Retina (tissue), 1 donor: Measurements from ENCODE around the gene SORL1.
"Not testable (repeated sequence)": the region's sequence is repeated elsewhere in the genome, so short reads cannot be mapped to it uniquely, and the experiment has no call there.

Experiments
- DNase-seq: peaks from one replicate; pipeline ENCODE4 v3.0.0-alpha.2; 2016

SORL1 gene

GRCh38 chr11:121451986-121452608 lies at the start of gene SORL1:
SORL1 (plus strand) TSS chr11:121452314; CDS start chr11:121452332, 18 bp downstream.
- peak; percentile 88 for DNase-seq

DNA sequence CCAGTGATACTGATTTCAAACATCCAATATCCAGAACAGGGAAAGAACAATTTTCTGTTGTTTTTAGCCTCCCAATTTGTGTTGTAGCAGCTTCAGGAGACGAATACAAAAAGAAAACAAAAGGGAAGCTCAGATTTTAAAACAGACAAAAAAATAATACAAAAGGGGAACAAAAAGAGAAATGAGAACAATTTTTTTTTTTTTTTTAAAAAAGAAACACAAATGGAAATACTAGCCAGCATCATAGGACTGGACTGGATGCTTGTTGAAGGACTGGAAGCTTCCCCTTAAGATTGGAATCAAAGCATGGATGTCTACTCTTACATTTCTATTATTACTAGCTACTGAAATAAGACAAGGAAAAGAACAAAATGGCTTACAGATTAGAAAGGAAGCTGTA lies 46.5 kb upstream of the SORL1 start:
- no peak for DNase-seq

DNA sequence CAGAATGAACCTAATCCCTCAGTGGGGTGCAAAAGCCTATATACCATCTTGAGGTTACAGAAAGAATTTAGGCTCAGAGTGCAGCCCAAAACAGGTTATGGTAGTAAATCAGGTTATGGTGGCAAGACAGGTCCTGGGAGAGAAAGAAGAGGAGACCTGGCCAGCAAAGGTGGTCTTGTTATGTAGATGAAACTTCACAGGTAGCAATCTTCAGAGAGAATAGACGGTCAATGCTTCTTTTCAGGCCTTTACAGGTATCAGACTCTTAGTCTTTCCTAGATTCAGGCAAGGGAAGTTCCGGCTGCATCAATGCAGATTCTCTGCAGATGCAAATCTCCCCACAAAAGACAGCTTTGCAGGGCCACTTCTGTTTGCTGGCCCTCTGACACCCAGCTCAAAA lies 45.8 kb upstream of the SORL1 start:
- no peak for DNase-seq

- no peak for DNase-seq
These were observed 43.3 kb upstream of the SORL1 start for GRCh38 chr11:121408830-121409229.

GRCh38 chr11:121410041-121410440 lies 42.1 kb upstream of the SORL1 start:
- DNase-seq: not testable (repeated sequence)

DNA sequence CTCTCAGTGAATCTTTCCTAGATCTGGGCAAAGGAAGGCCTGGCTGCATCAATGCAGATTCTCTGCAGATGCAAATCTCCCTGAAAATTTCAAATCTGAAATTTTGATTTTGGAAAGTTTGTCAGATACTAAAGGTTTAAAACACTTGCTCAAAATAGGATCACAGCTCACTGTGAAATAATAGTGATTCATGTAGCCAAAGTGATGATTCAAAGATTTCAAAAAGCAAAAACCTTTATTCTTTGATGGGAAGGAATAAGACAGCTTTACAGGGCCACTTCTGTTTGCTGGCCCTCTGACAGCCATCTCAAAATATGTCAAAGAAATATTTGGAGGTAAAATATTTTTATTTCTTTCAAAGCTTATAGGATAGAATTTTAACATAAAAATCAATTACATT lies 40.8 kb upstream of the SORL1 start:
- not testable (repeated sequence) for DNase-seq

DNA sequence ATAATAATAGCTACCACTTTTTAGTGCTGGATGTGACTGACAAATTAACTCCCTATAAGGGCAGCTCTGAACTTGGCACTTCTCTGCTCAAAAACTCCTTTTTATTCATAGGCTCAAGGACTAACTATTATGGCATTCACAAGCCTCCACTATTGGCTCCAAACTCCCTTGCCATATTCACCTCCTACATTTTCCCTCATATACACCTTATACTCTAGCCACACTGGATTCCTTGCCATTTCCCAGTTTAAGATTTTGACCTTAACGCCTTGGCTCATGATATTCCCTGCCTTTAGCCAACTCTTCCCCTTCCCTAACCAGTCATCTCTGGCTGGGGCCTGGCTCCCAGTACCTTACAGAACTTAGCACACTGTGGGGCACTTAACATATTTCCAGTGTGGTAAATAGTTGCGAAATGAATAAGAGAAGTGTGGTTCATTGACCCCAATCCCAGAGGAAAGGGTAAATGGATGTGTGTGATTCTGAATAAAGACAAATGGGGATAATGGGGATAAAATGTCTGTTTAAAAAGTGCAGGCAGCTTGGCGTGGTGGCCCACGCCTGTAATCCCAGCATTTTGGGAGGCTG lies 40.0 kb upstream of the SORL1 start:
- DNase-seq: no peak

DNA sequence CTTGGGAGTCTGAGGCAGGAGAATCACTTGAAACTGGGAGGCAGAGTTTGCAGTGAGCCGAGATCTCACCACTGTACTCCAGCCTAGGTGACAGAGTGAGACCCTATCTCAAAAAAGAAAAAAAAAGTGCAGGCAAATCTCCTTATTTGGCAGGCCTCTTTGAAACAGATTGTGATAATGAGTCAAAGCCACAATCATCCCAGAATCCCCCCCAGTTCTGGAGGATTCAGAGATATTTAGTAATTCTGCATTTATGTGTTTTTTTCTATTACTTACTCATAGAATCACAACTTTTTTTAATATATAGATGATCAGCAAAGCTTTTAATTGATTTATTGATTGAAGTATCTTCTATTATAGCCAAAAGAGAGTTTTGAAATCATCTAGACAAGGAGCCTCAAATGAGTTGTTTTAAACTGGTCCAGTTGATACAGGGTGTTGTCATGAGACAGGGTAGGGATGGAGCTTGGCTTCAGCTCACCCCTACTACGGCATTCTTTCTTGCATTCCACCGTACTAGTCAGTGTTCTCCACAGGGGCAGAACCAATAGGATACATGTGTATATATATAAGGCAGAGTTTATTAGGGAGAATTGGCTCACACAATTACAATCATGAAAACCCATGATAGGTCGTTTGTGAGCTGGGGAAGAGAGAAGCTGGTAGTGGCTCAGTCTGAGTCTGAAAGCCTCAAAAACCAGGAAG lies 39.3 kb upstream of the SORL1 start:
- no peak for DNase-seq

DNA sequence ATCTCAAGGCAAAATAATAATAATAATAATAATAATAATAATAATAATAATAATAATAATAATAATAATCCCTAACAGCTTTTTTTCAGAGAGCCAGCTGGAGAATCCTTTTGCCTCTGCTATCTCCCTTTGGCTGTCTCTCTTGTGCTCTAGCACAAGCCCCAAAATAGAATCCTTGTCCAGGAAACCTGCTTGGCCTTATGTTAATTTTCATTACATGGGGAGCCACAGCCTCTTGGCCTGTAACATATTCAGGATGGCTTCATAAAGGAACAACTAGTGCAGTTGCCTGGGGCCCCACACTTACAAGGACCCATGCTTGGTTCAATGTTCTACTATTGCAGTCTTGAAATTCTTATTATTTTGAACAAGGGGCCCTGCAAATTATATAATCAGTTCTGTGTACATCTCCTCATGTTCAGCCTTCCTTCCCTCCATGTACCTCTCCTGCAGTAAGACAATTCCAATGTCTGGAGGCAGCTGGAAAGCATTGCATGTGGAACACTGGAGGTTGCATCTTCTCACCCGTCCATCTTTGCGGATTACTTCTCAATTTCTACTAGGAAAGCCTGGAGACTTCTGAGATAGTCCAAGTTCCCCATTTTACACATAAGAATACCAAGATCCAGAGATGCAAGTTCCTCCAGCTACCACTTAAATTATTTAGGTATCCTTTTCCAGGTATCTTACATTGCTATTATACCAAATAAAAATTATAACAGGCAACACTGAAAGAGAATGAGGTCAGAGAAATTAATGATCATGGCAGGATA lies 37.8 kb upstream of the SORL1 start:
- DNase-seq: no peak

DNA sequence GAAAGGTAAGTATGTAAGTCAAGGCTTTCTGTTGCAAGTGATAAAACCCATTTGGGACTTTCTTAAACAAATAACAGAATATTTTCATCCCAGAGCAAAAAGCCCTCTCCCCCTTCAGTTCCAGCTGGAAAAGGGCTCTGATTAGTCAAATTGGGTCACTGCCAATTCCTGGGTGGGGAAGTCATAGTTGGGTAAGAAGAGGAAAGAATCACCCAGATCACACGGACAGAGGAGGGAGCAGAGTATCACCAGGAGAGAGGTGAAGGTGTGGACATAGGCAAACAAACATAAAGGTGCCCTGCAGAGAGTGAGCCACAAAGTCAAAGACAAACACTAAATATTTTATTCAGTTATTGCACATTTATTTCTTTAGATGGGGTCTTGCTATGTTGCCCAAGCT lies 36.3 kb upstream of the SORL1 start:
- DNase-seq: no peak

- DNase-seq: peak; percentile 26
These were observed 35.0 kb upstream of the SORL1 start for GRCh38 chr11:121417055-121417551.

- DNase-seq: no peak
These were observed 34.5 kb upstream of the SORL1 start for GRCh38 chr11:121417607-121418006.

DNA sequence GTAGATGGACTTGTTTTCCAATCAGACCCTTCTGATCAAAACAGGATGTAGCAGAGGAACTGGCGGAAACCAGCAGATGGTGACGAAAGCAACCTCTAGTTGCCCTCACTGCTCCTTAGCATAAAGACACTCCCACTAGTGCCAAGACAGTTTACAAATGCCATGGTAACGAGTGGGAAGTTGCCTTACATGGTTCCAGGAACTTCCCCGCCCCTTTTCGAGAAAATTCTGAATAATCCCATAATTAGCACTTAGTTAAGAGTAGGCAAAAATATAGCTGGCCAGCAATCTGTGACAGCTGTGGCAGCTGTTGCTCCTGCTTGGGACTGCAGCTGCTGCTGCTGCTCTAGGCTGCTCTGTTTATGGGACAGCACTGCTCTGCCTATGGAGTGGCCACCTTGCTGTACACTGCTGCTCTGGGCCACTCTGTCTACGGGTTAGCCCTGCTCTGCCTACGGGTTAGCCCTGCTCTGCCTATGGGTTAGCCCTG lies 33.4 kb upstream of the SORL1 start:
- DNase-seq: no peak

GRCh38 chr11:121419836-121420235 lies 32.3 kb upstream of the SORL1 start:
- DNase-seq: no peak

GRCh38 chr11:121420398-121420797 lies 31.7 kb upstream of the SORL1 start:
- no peak for DNase-seq

GRCh38 chr11:121421149-121421901 lies 30.8 kb upstream of the SORL1 start:
- no peak for DNase-seq

DNA sequence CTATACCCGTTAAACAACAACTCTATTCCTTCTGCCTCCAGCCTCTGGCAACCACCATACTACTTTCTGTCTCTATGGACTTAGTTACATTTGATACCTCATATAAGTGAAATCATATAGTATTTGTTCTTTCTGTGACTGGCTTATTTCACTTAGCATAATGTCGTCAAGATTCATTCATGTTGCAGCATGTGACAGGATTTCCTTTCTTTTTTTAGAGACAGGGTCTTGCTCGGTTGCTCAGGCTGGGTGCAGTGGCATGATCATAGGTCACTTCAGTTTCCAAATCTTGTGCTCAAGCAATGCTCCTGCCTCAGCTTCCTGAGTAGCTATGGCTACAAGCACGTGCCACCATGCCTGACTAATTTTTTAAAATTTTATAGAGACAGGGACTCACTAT lies 29.4 kb upstream of the SORL1 start:
- no peak for DNase-seq

DNA sequence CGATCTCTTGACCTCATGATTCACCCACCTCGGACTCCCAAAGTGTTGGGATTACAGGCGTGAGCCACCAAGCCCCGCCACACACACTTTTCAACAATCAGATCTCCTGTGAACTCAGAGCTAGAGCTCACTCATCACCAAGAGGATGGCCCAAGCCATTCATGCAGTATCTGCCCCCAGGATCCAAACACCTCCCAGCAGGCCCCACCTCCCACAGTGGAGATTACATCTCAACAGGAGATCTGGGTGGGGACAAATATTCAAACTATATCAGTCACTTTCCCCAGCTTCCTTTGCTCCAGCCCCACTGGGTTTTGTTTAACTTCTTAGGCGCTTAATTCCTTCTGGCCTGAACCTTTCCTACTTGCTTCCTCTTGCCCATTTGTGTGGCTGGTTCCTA lies 26.3 kb upstream of the SORL1 start:
- DNase-seq: no peak

- peak; percentile 60 for DNase-seq
These were observed 25.4 kb upstream of the SORL1 start for GRCh38 chr11:121426476-121427399.

GRCh38 chr11:121427400-121427744 lies 24.7 kb upstream of the SORL1 start:
- no peak for DNase-seq

DNA sequence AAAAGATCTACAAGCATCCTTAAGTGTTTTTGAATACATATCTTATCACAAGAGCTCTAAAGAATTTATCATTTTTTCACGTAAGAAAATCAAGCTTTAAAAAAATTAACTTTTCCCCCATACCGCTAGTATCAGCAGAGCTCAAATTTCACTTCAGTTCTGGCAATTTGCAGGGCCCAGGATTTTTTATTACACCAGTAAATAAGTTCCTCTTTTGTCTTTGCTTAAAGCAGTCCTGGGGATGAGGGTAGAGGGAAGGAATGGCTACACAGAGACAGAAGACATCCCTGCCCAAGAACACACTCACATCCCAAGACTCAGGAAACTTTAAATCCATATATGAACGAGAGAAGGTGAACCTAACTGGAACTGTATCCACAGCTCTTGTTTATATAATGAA lies 22.6 kb upstream of the SORL1 start:
- DNase-seq: no peak
